C4-2B (cell line): ENCODE measurements around the gene PTRHD1.

Experiments
- H3K27ac ChIP-seq: fragments of 450-650 bp; 2 replicates; pipeline ENCODE4 v1.5.1; 2017
- ZFX ChIP-seq: fragments of 450-650 bp; IDR thresholded peaks from 2 replicates; pipeline ENCODE4 v1.6.1; 2017
- TF ChIP-seq, protein P1 (sequence below): fragments of 450-650 bp; conservative IDR thresholded peaks from 2 replicates; pipeline ENCODE4 v1.5.1; 2017; ENCODE audit warnings: mild to moderate bottlenecking

The PTRHD1 gene

DNA sequence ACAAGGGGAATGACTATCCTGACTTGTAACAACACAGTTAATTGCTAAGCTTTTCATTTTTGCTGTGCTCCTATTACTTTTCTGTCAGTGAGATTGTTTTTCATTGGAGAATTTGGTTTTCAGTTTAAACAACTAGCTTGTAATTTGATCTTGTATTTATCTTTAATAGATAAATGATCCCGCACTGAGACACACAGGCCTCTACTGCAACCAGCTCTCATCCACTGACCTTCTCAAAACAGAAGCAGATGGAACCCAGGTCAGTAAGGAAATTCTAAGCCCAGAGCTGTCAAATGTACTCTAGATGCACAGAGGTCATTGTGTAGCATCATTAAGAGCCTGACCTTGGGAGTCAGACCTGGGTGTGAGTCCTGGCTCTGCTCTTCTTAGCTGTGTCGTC is 30.7 kb downstream of the PTRHD1 start:
- no peak for TF ChIP-seq ZFX
- TF ChIP-seq, protein P1, sequence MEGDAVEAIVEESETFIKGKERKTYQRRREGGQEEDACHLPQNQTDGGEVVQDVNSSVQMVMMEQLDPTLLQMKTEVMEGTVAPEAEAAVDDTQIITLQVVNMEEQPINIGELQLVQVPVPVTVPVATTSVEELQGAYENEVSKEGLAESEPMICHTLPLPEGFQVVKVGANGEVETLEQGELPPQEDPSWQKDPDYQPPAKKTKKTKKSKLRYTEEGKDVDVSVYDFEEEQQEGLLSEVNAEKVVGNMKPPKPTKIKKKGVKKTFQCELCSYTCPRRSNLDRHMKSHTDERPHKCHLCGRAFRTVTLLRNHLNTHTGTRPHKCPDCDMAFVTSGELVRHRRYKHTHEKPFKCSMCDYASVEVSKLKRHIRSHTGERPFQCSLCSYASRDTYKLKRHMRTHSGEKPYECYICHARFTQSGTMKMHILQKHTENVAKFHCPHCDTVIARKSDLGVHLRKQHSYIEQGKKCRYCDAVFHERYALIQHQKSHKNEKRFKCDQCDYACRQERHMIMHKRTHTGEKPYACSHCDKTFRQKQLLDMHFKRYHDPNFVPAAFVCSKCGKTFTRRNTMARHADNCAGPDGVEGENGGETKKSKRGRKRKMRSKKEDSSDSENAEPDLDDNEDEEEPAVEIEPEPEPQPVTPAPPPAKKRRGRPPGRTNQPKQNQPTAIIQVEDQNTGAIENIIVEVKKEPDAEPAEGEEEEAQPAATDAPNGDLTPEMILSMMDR = no peak
- no peak overlapping the region for H3K27ac ChIP-seq

DNA sequence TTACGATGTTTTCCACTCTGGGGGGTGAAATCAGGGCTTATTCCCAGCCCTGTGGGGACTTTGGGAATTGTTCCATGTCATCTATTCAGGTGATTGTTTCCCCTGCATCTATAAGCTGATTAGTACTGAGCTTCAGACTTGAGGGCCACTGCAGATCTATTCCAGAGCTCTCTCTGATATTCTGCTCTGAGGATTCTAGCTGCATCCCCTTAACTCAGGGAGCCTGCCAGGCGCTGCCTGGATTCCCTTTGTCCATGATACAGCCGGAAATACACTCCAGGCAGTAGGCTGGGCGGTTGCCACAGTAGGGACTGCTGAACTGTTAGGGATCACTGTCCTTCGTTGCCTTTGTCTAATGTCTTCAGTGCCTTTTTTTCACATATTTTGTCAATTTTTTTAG is 31.3 kb downstream of the PTRHD1 start:
- TF ChIP-seq ZFX = no peak
- TF ChIP-seq, protein P1 = no peak
- no peak overlapping the region for H3K27ac ChIP-seq

DNA sequence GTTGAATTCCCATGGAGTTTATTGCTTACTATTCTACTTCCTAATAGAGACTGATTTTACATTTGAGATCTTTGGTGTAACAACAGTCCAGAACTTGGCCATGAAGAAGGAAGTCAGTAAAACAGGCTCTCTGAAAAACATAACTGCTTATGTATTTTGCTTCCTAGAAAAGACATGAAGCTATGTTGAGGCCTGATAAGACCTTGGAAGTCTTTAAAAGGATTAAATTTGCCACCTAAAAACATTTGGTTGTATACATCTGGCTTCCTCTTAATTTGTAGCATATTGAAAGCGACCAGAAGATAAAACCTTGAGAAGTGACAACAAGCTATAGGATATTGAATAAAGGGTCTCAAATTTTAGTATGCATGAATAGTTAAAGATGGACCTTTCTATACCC is 36.4 kb downstream of the PTRHD1 start:
- H3K27ac ChIP-seq = no peak overlapping the region
- TF ChIP-seq ZFX = no peak
- TF ChIP-seq, protein P1 = no peak

DNA sequence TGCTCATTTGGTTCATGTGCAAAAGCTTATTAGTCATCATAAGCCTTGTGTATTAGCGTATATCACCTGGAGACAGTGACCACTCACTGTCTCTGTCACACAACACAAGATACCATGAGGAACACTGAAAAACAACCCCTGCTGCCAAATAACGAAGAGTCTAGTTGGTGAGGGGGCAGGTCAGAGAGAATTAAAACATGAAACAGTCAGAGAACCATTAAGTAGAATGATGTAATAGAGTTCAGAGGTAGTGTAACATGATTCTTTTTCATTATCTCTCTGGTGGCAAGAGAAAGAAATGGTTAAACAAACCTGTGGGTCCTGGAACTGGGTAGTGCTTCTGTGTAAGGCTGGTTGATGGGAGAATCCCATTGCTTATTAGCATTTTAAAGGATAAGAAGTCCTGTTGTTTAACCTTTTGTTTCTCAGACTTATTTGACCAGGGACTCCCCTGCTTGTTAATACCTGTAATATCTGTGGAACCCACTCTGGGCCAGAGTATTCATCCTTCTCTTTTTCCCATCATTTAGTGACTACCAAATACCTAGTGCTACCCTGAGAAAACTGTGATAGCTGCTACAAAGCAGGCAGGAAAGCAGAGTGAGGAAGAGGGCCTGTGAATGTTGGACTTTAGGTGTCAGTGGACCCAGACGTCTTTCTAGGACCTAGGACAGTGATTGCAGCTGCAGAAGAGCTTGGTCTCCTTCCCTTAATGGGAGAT is 38.0 kb downstream of the PTRHD1 start:
- TF ChIP-seq ZFX = no peak
- TF ChIP-seq, protein P1 = no peak

DNA sequence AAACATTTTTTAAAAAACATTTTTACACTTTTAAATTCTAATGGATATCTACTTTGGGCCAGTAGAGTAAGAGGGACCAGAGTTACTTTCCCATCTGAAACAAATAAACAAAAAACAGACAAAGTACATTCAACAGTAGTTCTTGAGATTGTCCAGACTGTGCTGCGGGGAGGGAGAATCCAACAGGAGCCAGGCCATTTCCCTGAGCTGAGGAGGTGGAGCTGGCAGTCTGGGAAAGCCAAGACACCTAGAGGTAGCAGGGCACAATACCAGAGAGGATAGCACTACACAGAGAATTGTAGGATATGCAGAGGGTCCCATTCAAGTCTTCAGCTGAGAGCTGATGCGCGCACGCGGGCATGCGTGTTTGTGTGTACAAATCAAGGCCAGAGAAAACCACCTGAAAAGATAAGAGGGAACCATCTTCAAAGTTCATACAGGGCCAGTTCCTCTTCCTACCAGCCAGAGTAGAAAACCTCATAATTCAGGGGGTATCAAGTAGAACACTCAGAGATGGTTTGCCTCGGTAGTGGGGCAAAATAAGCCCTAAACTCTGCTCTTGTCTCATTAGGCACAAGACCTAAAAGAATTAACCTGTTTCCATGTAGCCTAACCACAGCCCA is 44.0 kb downstream of the PTRHD1 start:
- TF ChIP-seq, protein P1 = no peak
- no peak for TF ChIP-seq ZFX
- no peak overlapping the region for H3K27ac ChIP-seq

More for the DNA sequence above, 38.0 kb downstream of the PTRHD1 start:
- H3K27ac ChIP-seq = no peak overlapping the region

DNA sequence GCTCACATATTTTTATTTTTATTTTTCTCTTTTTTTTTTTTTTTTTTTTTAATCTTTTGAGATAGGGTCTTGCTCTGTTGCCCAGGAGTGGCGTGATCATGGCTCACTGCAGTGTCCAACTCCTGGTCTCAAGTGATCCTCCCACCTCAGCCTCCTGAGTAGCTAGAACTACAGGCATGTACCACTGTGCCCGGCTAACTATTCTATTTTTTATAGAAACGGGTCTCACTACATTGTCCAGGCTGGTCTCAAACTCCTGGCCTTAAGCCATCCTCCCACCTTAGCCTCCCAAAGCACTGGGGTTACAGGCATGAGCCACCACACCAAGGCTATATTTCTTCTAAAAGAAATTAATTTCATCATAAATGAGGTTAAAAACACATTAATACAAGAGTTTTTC is 45.9 kb downstream of the PTRHD1 start:
- TF ChIP-seq, protein P1 = no peak
- no peak for TF ChIP-seq ZFX
- H3K27ac ChIP-seq = no peak overlapping the region

DNA sequence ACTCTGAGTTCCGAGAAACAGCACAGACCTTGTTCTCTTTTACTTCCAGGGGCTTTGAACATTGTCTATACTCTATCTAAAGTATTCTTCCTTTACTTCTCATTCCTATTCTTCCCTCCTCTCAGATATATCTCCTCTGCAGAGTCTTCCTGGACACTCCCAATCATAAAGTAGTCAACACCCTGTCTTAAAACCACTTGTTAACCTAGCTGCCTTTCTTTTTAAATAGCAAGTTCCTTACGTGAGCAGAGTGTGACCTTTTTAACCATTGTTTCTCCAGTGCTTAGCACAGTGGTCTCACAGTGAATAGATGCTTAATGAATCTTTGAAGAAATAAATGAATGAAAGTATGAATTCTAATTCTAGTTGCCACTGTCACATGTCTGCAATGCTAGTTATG is 47.4 kb downstream of the PTRHD1 start:
- TF ChIP-seq, protein P1 = no peak
- TF ChIP-seq ZFX = no peak
- H3K27ac ChIP-seq = no peak overlapping the region
